ENCODE data around the gene TRABD2B. TPM values are rescaled to one million over a fixed set of nuclear protein-coding genes. Genes with fewer than 3 reads are reported as not detected.

The TRABD2B gene
- total RNA-seq, 1 experiment from 2014 or later: 0.36 TPM

- no peak for DNase-seq
- no peak overlapping the region for H3K27ac Mint-ChIP-seq (ENCODE audit: unreplicated experiment)
- intact Hi-C loops (cut with micrococcal nuclease; ENCODE audit: unreplicated experiment): no loop called here
- H3K4me1 Mint-ChIP-seq (ENCODE audit: low read depth, unreplicated experiment): peaks cover 13% of the 10 kb centered on the region
- H3K27me3 Mint-ChIP-seq (ENCODE audit: insufficient read depth, unreplicated experiment): peaks cover 17% of the 10 kb centered on the region
- Histone ChIP-seq H3K36me3 (ENCODE audit: control insufficient read depth, insufficient read depth, low read length) (no peaks in the 10 kb centered on the region), H3K4me3 (ENCODE audit: low read depth, low read length) (no peak overlapping the region), H3K27me3 (replicated peaks; ENCODE audit: control insufficient read depth, insufficient read depth, low read length) (no peaks in the 10 kb centered on the region), H3K4me1 (no peaks in the 10 kb centered on the region), H3K9me3 (no peaks in the 10 kb centered on the region)
- CTCF ChIA-PET: interaction anchor here (1.1 to 1.2 kb wide), 2 partner anchors 55 to 62 kb away, joined by 6 read pairs; no protein-coding TSS in a partner anchor
- no peak overlapping the region for H3K4me3 Mint-ChIP-seq (ENCODE audit: unreplicated experiment)
- H3K36me3 Mint-ChIP-seq (ENCODE audit: insufficient read depth, unreplicated experiment): no peaks in the 10 kb centered on the region
- no TSS peak for BruUV-seq (replicated peaks)
- no peaks in the 10 kb centered on the region for H3K9me3 Mint-ChIP-seq (ENCODE audit: unreplicated experiment)
- TF ChIP-seq CTCF (IDR thresholded peaks at IDR 0.05; ENCODE audit: insufficient read depth in 1 of 2, low read depth in 1 of 2, low read length in 1 of 2, severe bottlenecking in 1 of 2, unreplicated experiment in 1 of 2): no peak
- POLR2A ChIA-PET: interaction anchor here (0.6 kb wide), 1 partner anchor 16 kb away, joined by 3 read pairs; no protein-coding TSS in a partner anchor
Measured at GRCh38 chr1:47999097-47999496, 1.9 kb upstream of the TRABD2B start.

DNA sequence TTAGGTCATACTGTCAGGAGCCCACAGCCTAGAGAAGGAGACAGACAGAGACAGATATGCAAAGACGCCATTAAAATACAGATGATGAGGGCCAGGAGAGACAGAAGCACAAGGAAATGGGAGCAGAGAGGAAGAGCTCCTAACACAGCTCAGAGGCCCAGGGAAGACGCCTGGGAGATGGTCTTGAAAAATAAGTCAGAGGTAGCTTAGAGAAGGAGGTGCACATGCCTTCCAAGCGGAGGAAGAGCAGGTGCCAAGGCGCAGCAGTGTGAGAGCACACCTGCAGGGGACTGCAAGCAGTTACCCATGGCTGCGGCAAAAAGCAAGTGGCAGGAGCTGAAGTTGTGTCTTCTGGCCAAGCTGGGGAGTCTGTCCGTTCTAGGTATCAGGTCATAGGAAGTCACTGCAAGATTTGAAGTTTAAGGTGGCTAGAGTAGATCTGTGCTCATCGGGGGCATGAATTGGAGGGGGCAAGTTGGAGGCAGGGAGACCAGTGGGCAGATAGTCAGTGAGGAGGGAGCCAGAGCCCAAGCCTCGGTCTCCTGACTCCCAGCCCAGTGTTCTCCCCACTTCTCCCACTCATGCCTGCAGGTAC lies 1.3 kb upstream of the TRABD2B start:
- no peak overlapping the region for H3K27ac Mint-ChIP-seq (ENCODE audit: unreplicated experiment)

More for the DNA sequence above, 1.3 kb upstream of the TRABD2B start:
- CTCF ChIA-PET: interaction anchor here (1.1 to 1.2 kb wide), 2 partner anchors 56 to 62 kb away, joined by 6 read pairs; no protein-coding TSS in a partner anchor
- no peaks in the 10 kb centered on the region for H3K36me3 Mint-ChIP-seq (ENCODE audit: insufficient read depth, unreplicated experiment)
- no peaks in the 10 kb centered on the region for H3K9me3 Mint-ChIP-seq (ENCODE audit: unreplicated experiment)
- no peaks in the 10 kb centered on the region for H3K9me3 ChIP-seq
- no peaks in the 10 kb centered on the region for H3K27me3 ChIP-seq (replicated peaks; ENCODE audit: control insufficient read depth, insufficient read depth, low read length)
- peaks cover 12% of the 10 kb centered on the region for H3K4me1 Mint-ChIP-seq (ENCODE audit: low read depth, unreplicated experiment)
- no peak overlapping the region for H3K4me3 ChIP-seq (ENCODE audit: low read depth, low read length)
- no peak for TF ChIP-seq CTCF (IDR thresholded peaks at IDR 0.05; ENCODE audit: insufficient read depth in 1 of 2, low read depth in 1 of 2, low read length in 1 of 2, severe bottlenecking in 1 of 2, unreplicated experiment in 1 of 2)
- no peak for DNase-seq
- no TSS peak for BruUV-seq (replicated peaks)
- no peak overlapping the region for H3K4me3 Mint-ChIP-seq (ENCODE audit: unreplicated experiment)
- H3K4me1 ChIP-seq: no peaks in the 10 kb centered on the region
- H3K36me3 ChIP-seq (ENCODE audit: control insufficient read depth, insufficient read depth, low read length): no peaks in the 10 kb centered on the region
- POLR2A ChIA-PET: no interaction called here
- intact Hi-C loops (cut with micrococcal nuclease; ENCODE audit: unreplicated experiment): no loop called here
- peaks cover 17% of the 10 kb centered on the region for H3K27me3 Mint-ChIP-seq (ENCODE audit: insufficient read depth, unreplicated experiment)
